Breast epithelium (tissue), 4 donors: ENCODE measurements around the gene APBB2. TPM values are rescaled to one million over a fixed set of nuclear protein-coding genes. Genes with fewer than 3 reads are reported as not detected.

ENCODE experiments used
- DNase-seq, 2 donors: peaks; one replicate each; pipeline ENCODE4 v3.0.0-alpha.2; 2019; ENCODE audit warnings: low spot score in 2 of 2
- H3K27ac ChIP-seq, 2 donors: fragments of 200-600 bp; sonication (generic) in 1 of 2; one replicate each; pipeline ENCODE4 v1.5.1; 2016 to 2019; ENCODE audit warnings: mild to moderate bottlenecking in 1 of 2
- H3K27me3 ChIP-seq, 2 donors: fragments of 200-600 bp; sonication (generic) in 1 of 2; one replicate each; pipeline versions ENCODE4 v1.5.1 to v1.6.0; 2017 to 2019; ENCODE audit warnings: control low read depth in 1 of 2, mild to moderate bottlenecking in 1 of 2
- H3K36me3 ChIP-seq: fragments of 200-600 bp; one replicate; pipeline ENCODE4 v1.5.1; 2019
- H3K4me1 ChIP-seq, 2 donors: fragments of 200-600 bp; sonication (generic); one replicate each; pipeline ENCODE4 v1.5.1; 2016 to 2019; ENCODE audit warnings: control low read depth in 1 of 2
- H3K4me3 ChIP-seq, 3 donors: fragments of 200-600 bp; sonication (generic); 1 replicate in 2 of 3; 2 replicates in 1 of 3; pipeline ENCODE4 v1.5.1; 2016 to 2019; ENCODE audit warnings: mild to moderate bottlenecking in 3 of 3, moderate library complexity in 2 of 3
- H3K9me3 ChIP-seq, 2 donors: fragments of 200-600 bp; sonication (generic) in 1 of 2; one replicate each; pipeline ENCODE4 v1.5.1; 2016 to 2019; ENCODE audit warnings: control low read depth in 1 of 2
- CTCF ChIP-seq, 3 donors: fragments of 450-650 bp; IDR thresholded peaks; one replicate each; pipeline ENCODE4 v1.5.1; 2016 to 2017; ENCODE audit warnings: antibody characterized with exemption in 3 of 3, mild to moderate bottlenecking in 3 of 3, moderate library complexity in 3 of 3
- POLR2A ChIP-seq: fragments of 450-650 bp; IDR thresholded peaks from one replicate; pipeline ENCODE4 v1.6.1; 2016; ENCODE audit warnings: antibody characterized with exemption, mild to moderate bottlenecking, moderate library complexity
- POLR2AphosphoS5 ChIP-seq, 3 donors: sonication (generic); formaldehyde crosslinking; IDR thresholded peaks; one replicate each; pipeline ENCODE4 v1.6.1; 2017; ENCODE audit warnings: antibody characterized with exemption in 3 of 3
- intact Hi-C: fragments of 100-400 bp; cut with DNase I; formaldehyde crosslinking; loops from one replicate; pipeline ENCODE4 v1.15.1; 2023; ENCODE audit warnings: low total_unique reads
- total RNA-seq, 3 donors: library from RNA; depleted of rRNA; stranded (reverse); fragments of >200 nt; gene quantifications; one replicate each; pipeline ENCODE4 v1.1.0, GENCODE V29; 2016

Gene APBB2
- total RNA-seq, 3 donors from 2014 or later = 87.4 to 192 (median 153) TPM

GRCh38 chr4:40991908-40992307 is 222.4 kb downstream of the APBB2 start:
- H3K9me3 ChIP-seq = no peaks in the 10 kb centered on the region
- H3K27ac ChIP-seq = no peak overlapping the region
- TF ChIP-seq CTCF (IDR thresholded peaks at IDR 0.05) (no peak), POLR2A (no peak), POLR2AphosphoS5 (IDR thresholded peaks at IDR 0.05) (no peak)
- no peak overlapping the region for H3K4me3 ChIP-seq
- DNase-seq = no peak
- no peaks in the 10 kb centered on the region for H3K4me1 ChIP-seq
- intact Hi-C loops = no loop called here
- no peaks in the 10 kb centered on the region for H3K27me3 ChIP-seq
- no peaks in the 10 kb centered on the region for H3K36me3 ChIP-seq

GRCh38 chr4:40990899-40991265 is 223.5 kb downstream of the APBB2 start:
- intact Hi-C loops = no loop called here
- H3K27ac ChIP-seq = no peak overlapping the region
- DNase-seq = no peak
- H3K27me3 ChIP-seq = no peaks in the 10 kb centered on the region
- H3K4me3 ChIP-seq = no peak overlapping the region
- no peaks in the 10 kb centered on the region for H3K36me3 ChIP-seq
- no peaks in the 10 kb centered on the region for H3K9me3 ChIP-seq
- TF ChIP-seq POLR2AphosphoS5 (IDR thresholded peaks at IDR 0.05) (no peak), POLR2A (no peak), CTCF (IDR thresholded peaks at IDR 0.05) (no peak)
- no peaks in the 10 kb centered on the region for H3K4me1 ChIP-seq

GRCh38 chr4:40990236-40990898 is 224.0 kb downstream of the APBB2 start:
- H3K4me1 ChIP-seq = no peaks in the 10 kb centered on the region
- intact Hi-C loops = no loop called here
- H3K27ac ChIP-seq = peak overlapping the region in 1 of 2 donors; percentile 29
- no peaks in the 10 kb centered on the region for H3K36me3 ChIP-seq
- DNase-seq = no peak
- H3K27me3 ChIP-seq = no peaks in the 10 kb centered on the region
- TF ChIP-seq CTCF (IDR thresholded peaks at IDR 0.05) = no peak
- no peak for TF ChIP-seq POLR2AphosphoS5 (IDR thresholded peaks at IDR 0.05)
- TF ChIP-seq POLR2A = no peak
- no peaks in the 10 kb centered on the region for H3K9me3 ChIP-seq
- H3K4me3 ChIP-seq = no peak overlapping the region

- Histone ChIP-seq H3K9me3 (no peaks in the 10 kb centered on the region), H3K27ac (no peak overlapping the region), H3K27me3 (no peaks in the 10 kb centered on the region), H3K4me3 (no peak overlapping the region), H3K36me3 (no peaks in the 10 kb centered on the region), H3K4me1 (no peaks in the 10 kb centered on the region)
- DNase-seq = no peak
- intact Hi-C loops = no loop called here
- TF ChIP-seq POLR2AphosphoS5 (IDR thresholded peaks at IDR 0.05) = no peak
These were observed 227.2 kb downstream of the APBB2 start for GRCh38 chr4:40987151-40987550.

- DNase-seq = no peak
- Histone ChIP-seq H3K9me3 (no peaks in the 10 kb centered on the region), H3K27ac (no peak overlapping the region), H3K36me3 (no peaks in the 10 kb centered on the region), H3K4me3 (no peak overlapping the region), H3K4me1 (no peaks in the 10 kb centered on the region), H3K27me3 (no peaks in the 10 kb centered on the region)
- intact Hi-C loops = no loop called here
- TF ChIP-seq POLR2AphosphoS5 (IDR thresholded peaks at IDR 0.05) = no peak
- no peak for TF ChIP-seq POLR2A
- TF ChIP-seq CTCF (IDR thresholded peaks at IDR 0.05) = no peak
These were observed 228.0 kb downstream of the APBB2 start for GRCh38 chr4:40986375-40986774.
